Nephron progenitor cell (in vitro differentiated cells): ENCODE data around the gene NVL.

Experiments
- DNase-seq: peaks from one replicate; pipeline ENCODE4 v3.0.0; 2021
- H3K27ac Mint-ChIP-seq: 2 replicates; pipeline ENCODE4 v1.8.0; 2021; ENCODE audit warnings: mild to moderate bottlenecking, moderate library complexity, mixed read lengths
- H3K27me3 Mint-ChIP-seq: 2 replicates; pipeline ENCODE4 v1.8.0; 2021; ENCODE audit warnings: mild to moderate bottlenecking, low read depth, mixed read lengths; ENCODE audit not compliant: poor library complexity
- H3K36me3 Mint-ChIP-seq: 2 replicates; pipeline ENCODE4 v1.8.0; 2021; ENCODE audit warnings: low read depth, mixed read lengths
- H3K4me1 Mint-ChIP-seq: 2 replicates; pipeline ENCODE4 v1.8.0; 2021; ENCODE audit warnings: mixed read lengths
- H3K4me3 Mint-ChIP-seq: 2 replicates; pipeline ENCODE4 v1.8.0; 2021; ENCODE audit warnings: mild to moderate bottlenecking, moderate library complexity, mixed read lengths
- H3K9me3 Mint-ChIP-seq: 2 replicates; pipeline ENCODE4 v1.8.0; 2021; ENCODE audit warnings: mild to moderate bottlenecking, moderate library complexity, mixed read lengths
- TF ChIP-seq, protein P1 (sequence below): fragments of 200-600 bp; sonication (generic); IDR thresholded peaks from 2 replicates; pipeline ENCODE4 v1.5.0; 2021; ENCODE audit warnings: antibody characterized with exemption

The NVL gene

DNA sequence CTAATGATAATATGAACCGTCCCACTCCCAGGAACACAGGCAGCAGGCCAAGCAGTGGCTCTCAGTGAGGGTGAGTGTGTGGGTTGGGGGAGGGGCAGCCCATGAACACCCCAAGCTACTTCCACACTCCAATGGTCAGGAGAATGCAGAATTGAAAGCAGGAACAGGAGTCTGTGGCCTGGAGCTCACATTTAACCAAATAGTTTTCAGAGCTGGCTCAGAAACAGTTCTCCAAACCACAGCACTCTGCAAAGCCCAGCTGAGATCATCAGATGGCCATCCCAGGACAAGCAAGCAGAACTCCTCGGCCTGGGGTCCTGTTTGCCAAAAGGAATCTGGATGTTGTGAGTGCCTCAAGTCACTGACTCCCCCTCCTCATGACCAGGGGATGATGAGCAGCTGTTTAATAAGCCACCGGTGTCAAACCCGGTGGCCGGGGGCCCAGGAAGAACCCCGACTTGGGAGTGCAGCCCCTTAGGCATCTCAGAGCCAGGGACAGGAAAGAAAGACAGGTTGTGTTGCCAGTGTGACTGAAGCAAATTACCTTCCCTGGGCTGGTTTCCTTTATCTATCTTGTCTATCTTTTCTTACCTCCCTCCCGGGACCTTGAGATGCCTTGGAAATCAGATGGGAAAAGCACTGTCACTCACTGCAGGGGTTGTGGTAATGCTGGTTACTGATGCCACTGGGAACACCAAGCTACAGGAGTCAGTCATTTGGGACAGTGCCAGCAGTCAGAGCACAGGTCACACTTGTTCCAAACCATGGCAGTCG lies 126.5 kb downstream of the NVL start:
- H3K27me3 Mint-ChIP-seq: peaks cover 3% of the 10 kb centered on the region
- H3K27ac Mint-ChIP-seq: peak overlapping the region; percentile 91
- TF ChIP-seq, protein P1, sequence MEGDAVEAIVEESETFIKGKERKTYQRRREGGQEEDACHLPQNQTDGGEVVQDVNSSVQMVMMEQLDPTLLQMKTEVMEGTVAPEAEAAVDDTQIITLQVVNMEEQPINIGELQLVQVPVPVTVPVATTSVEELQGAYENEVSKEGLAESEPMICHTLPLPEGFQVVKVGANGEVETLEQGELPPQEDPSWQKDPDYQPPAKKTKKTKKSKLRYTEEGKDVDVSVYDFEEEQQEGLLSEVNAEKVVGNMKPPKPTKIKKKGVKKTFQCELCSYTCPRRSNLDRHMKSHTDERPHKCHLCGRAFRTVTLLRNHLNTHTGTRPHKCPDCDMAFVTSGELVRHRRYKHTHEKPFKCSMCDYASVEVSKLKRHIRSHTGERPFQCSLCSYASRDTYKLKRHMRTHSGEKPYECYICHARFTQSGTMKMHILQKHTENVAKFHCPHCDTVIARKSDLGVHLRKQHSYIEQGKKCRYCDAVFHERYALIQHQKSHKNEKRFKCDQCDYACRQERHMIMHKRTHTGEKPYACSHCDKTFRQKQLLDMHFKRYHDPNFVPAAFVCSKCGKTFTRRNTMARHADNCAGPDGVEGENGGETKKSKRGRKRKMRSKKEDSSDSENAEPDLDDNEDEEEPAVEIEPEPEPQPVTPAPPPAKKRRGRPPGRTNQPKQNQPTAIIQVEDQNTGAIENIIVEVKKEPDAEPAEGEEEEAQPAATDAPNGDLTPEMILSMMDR: no peak
- no peaks in the 10 kb centered on the region for H3K9me3 Mint-ChIP-seq
- DNase-seq: peak; percentile 39
- peak overlapping the region; percentile 19 for H3K4me3 Mint-ChIP-seq
- H3K36me3 Mint-ChIP-seq: peaks cover under 1% of the 10 kb centered on the region
- H3K4me1 Mint-ChIP-seq: peaks cover 37% of the 10 kb centered on the region

DNA sequence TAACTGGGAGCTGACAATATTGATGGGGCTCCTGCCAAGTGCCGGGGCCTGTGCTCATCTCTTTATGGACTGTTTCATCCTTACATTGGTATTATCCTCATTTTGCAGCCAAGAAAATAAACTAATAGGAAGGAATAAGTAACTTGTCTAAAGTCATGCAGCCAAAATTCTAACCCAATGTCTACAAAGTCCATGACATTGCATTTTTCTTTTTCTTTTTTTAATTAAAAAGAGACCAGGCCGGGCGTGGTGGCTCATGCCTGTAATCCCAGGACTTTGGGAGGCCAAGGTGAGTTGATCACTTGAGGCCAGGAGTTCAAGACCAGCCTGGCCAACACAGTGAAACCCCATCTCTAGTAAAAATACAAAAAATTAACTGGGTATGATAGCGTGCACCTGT lies 128.1 kb downstream of the NVL start:
- H3K27me3 Mint-ChIP-seq: peaks cover 3% of the 10 kb centered on the region
- peaks cover 37% of the 10 kb centered on the region for H3K4me1 Mint-ChIP-seq
- no peak overlapping the region for H3K27ac Mint-ChIP-seq
- peaks cover 4% of the 10 kb centered on the region for H3K36me3 Mint-ChIP-seq
- H3K9me3 Mint-ChIP-seq: no peaks in the 10 kb centered on the region
- TF ChIP-seq, protein P1: no peak
- H3K4me3 Mint-ChIP-seq: no peak overlapping the region
- no peak for DNase-seq

DNA sequence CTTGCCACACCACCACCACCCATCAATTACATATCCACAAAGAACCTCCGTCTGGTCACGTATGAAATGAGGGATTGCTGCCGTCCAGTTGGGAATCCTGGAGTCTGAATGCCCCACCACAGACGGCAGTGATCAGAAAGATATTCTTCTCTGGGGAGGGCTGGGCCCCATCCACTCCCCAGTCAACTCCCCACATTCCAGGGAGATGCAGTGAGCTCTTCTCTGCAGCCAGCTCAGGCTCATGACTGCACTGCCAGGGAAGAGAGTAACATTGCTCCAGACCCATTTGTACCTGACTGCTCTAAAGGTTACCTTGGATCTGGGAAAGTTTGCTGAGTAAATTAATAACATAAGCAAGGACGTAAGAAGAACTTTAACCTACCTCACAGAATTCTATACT lies 128.6 kb downstream of the NVL start:
- Mint-ChIP-seq H3K27me3 (peaks cover 3% of the 10 kb centered on the region), H3K27ac (peak overlapping the region; percentile 47), H3K4me3 (no peak overlapping the region), H3K36me3 (peaks cover 4% of the 10 kb centered on the region), H3K9me3 (no peaks in the 10 kb centered on the region), H3K4me1 (peaks cover 37% of the 10 kb centered on the region)
- DNase-seq: no peak
- TF ChIP-seq, protein P1: no peak

DNA sequence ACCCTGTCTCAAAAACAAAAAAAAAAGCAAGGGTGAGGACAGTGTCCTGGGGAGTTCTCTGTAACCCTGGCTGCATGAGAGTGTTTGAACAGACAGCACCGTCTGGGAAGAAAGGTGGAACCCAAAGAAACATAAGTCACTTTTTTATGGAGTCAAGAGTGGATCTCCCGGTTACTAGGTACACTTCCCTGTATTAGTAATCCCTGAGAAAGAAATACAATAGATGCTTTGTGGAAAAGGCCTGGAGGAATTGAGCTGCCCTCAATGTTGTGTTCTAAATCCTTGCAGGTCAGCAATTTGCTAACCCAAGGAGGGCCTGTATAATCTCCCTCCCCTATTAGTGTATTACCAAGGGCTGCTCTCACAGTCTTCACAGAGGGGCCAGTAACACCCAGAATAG lies 130.3 kb downstream of the NVL start:
- DNase-seq: no peak
- H3K36me3 Mint-ChIP-seq: peaks cover 17% of the 10 kb centered on the region
- no peaks in the 10 kb centered on the region for H3K9me3 Mint-ChIP-seq
- H3K27ac Mint-ChIP-seq: no peak overlapping the region
- peaks cover 28% of the 10 kb centered on the region for H3K4me1 Mint-ChIP-seq
- peaks cover 3% of the 10 kb centered on the region for H3K27me3 Mint-ChIP-seq
- H3K4me3 Mint-ChIP-seq: no peak overlapping the region
- TF ChIP-seq, protein P1: no peak

DNA sequence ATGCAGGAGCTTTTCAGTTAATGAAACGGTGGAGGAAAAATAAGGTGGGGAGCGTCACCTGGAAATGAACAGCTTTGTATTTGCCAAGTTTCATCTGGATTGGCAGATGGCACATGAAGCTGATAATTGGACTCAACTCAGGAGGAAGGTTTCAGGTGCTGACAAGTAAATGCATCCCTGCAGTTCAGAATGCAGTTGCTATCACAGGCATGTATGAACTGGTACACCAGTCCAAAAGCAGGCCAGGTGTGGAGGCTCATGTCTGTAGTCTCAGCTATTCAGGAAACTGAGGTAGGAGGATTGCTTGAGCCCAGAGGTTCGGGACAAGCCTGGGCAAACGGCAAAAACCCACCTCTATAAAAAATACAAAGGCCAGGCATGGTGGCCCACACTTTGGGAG lies 131.4 kb downstream of the NVL start:
- Mint-ChIP-seq H3K4me1 (peaks cover 22% of the 10 kb centered on the region), H3K9me3 (no peaks in the 10 kb centered on the region), H3K27me3 (peaks cover 3% of the 10 kb centered on the region), H3K36me3 (peaks cover 26% of the 10 kb centered on the region), H3K4me3 (no peak overlapping the region), H3K27ac (no peak overlapping the region)
- no peak for DNase-seq
- TF ChIP-seq, protein P1: no peak
